Measurements from ENCODE around the gene SRSF2.
A peak's percentile ranks its signal among the peaks of the same experiment; 100 is the strongest.
"Not testable (repeated sequence)": the region's sequence is repeated elsewhere in the genome, so short reads cannot be mapped to it uniquely, and the experiment has no call there.

SRSF2 gene

DNA sequence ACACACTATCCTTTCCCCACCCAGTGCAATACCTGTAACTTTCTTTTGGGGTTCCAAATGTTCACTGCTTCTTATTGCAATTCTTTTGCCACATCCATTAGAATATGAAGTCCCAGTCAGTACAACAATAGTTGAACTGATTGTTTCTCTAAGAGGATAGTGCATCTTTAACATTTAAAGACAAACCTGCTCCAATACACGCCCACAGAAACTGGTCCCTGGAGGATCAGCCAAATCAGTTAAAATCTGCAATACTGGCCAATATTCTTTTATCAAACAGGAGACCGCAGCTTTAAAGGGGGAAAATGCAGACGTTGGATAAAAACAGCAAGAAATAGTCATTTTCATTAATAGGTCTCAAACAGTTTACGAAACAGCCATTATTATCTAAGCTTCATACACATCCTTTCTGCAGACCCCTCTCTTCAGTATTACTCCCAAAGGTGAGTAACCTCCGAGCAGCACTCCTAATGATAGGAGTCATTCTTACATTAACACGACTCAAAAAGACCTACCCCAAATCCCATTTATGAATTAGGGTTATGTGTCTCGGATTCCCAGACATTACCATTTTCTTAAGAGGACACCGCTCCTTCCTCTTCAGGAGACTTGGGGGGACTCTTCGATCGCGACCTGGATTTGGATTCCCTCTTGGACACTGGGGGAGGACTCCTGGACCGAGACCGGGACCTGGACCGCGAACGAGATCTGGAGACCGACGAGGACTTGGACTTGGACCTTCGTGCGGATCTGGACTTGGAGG lies 1.4 kb downstream of the SRSF2 start:
- CTCF ChIA-PET, result interaction anchor here (0.9 to 2.3 kb wide), 4 partner anchors 8 to 331 kb away, joined by 3 to 9 read pairs (median 3); partner anchors contain the start of gene METTL23

GRCh38 chr17:76735006-76735405 lies 2.1 kb downstream of the SRSF2 start:
- POLR2A ChIA-PET, result interaction anchor here (0.6 to 4.0 kb wide), 4 partner anchors 9 to 720 kb away, joined by 3 to 27 read pairs (median 5); partner anchors contain the start of genes JMJD6 and METTL23
- TF ChIP-seq CTCF (IDR thresholded peaks at IDR 0.05; ENCODE audit: insufficient read depth, low read length, missing control alignments), result no peak
- DNase-seq (ENCODE audit: low read depth, low spot score), result no peak
- CTCF ChIA-PET, result interaction anchor here (0.9 to 2.3 kb wide), 5 partner anchors 8 to 332 kb away, joined by 3 to 9 read pairs (median 3); partner anchors contain the start of gene METTL23
- H3K4me3 ChIP-seq (ENCODE audit: low read depth, low read length), result peak overlapping the region; percentile 97

More for the DNA sequence above, 1.4 kb downstream of the SRSF2 start:
- TF ChIP-seq CTCF (IDR thresholded peaks at IDR 0.05; ENCODE audit: insufficient read depth, low read length, missing control alignments), result no peak
- peak overlapping the region; percentile 97 for H3K4me3 ChIP-seq (ENCODE audit: low read depth, low read length)
- POLR2A ChIA-PET, result interaction anchor here (1.1 to 4.0 kb wide), 4 partner anchors 8 to 37 kb away, joined by 5 to 27 read pairs (median 16); partner anchors contain the start of genes JMJD6 and METTL23
- no peak for DNase-seq (ENCODE audit: low read depth, low spot score)

- DNase-seq (ENCODE audit: low read depth, low spot score), result no peak
- TF ChIP-seq CTCF (IDR thresholded peaks at IDR 0.05; ENCODE audit: insufficient read depth, low read length, missing control alignments), result no peak
- ChIA-PET POLR2A (interaction anchor here (0.6 to 4.0 kb wide), 4 partner anchors 8 to 721 kb away, joined by 3 to 27 read pairs (median 5); partner anchors contain the start of genes JMJD6 and METTL23), CTCF (interaction anchor here (1.0 to 1.5 kb wide), 4 partner anchors 9 to 330 kb away, joined by 3 to 5 read pairs (median 3); no protein-coding TSS in a partner anchor)
- peak overlapping the region; percentile 45 for H3K4me3 ChIP-seq (ENCODE audit: low read depth, low read length)
Measured at GRCh38 chr17:76734080-76734840, 2.9 kb downstream of the SRSF2 start.

- POLR2A ChIA-PET, result interaction anchor here (0.6 kb wide), 1 partner anchor 272 kb away, joined by 3 read pairs; no protein-coding TSS in a partner anchor
- no peak for DNase-seq (ENCODE audit: low read depth, low spot score)
- no peak for TF ChIP-seq CTCF (IDR thresholded peaks at IDR 0.05; ENCODE audit: insufficient read depth, low read length, missing control alignments)
- CTCF ChIA-PET, result interaction anchor here (1.3 to 2.8 kb wide), 4 partner anchors 9 to 211 kb away, joined by 3 to 16 read pairs (median 5); no protein-coding TSS in a partner anchor
- no peak overlapping the region for H3K4me3 ChIP-seq (ENCODE audit: low read depth, low read length)
Measured at GRCh38 chr17:76733618-76733957, 3.5 kb downstream of the SRSF2 start.

- DNase-seq (ENCODE audit: low read depth, low spot score), result no peak
- TF ChIP-seq CTCF (IDR thresholded peaks at IDR 0.05; ENCODE audit: insufficient read depth, low read length, missing control alignments), result no peak
- no peak overlapping the region for H3K4me3 ChIP-seq (ENCODE audit: low read depth, low read length)
- POLR2A ChIA-PET, result interaction anchor here (0.6 kb wide), 2 partner anchors 8 to 273 kb away, joined by 3 read pairs; no protein-coding TSS in a partner anchor
- CTCF ChIA-PET, result interaction anchor here (1.3 to 2.8 kb wide), 6 partner anchors 8 to 210 kb away, joined by 3 to 16 read pairs (median 5); no protein-coding TSS in a partner anchor
Measured at GRCh38 chr17:76732734-76733617, 4.2 kb downstream of the SRSF2 start.

- H3K4me3 ChIP-seq (ENCODE audit: low read depth, low read length); DNase-seq (ENCODE audit: low read depth, low spot score): not testable (repeated sequence)
- ChIA-PET POLR2A (interaction anchor here (0.6 to 0.9 kb wide), 2 partner anchors 15 to 58 kb away, joined by 3 to 4 read pairs; no protein-coding TSS in a partner anchor), CTCF (interaction anchor here (1.3 to 2.8 kb wide), 5 partner anchors 14 to 209 kb away, joined by 3 to 16 read pairs (median 5); no protein-coding TSS in a partner anchor)
Measured at GRCh38 chr17:76731800-76732733, 5.1 kb downstream of the SRSF2 start.
